SK-N-SH (cell line): Measurements from ENCODE around the gene RBX1. TPM values are rescaled to one million over a fixed set of nuclear protein-coding genes. Genes with fewer than 3 reads are reported as not detected.

ENCODE experiments used
- CTCF ChIA-PET: fragments of 300-600, 350-600 bp; formaldehyde crosslinking; extraction: SDS; loops from one replicate; lab custom pipeline; 2021; lab: Yijun Ruan, JAX
- POLR2A ChIA-PET: fragments of 350-600 bp; sonication (Branson Sonifier 250); formaldehyde crosslinking; extraction: SDS; loops from one replicate; lab custom pipeline; 2020; ENCODE audit warnings: antibody characterized with exemption, inconsistent platforms; lab: Yijun Ruan, JAX
- DNase-seq: peaks from one replicate; pipeline ENCODE4 v3.0.0; 2012
- H2AFZ ChIP-seq: fragments of 200-600 bp; sonication (generic); 2 replicates; pipeline ENCODE4 v1.8.1; 2016; ENCODE audit warnings: antibody characterized with exemption, mild to moderate bottlenecking, low read depth
- H3F3A ChIP-seq: fragments of 200-600 bp; sonication (generic); replicated peaks from 2 replicates; pipeline ENCODE3; 2016; ENCODE audit warnings: antibody characterized with exemption, mild to moderate bottlenecking; ENCODE audit not compliant: insufficient read depth
- H3K27ac ChIP-seq, 2 experiments: fragments of 200-500 bp in 1 of 2; fragments of 200-600 bp in 1 of 2; sonication (Bioruptor generic) in 1 of 2; sonication (generic), shearing (Covaris generic) in 1 of 2; 2 replicates each; pipeline versions ENCODE4 v1.5.1 to v1.6.1; 2014 to 2016; ENCODE audit warnings: low read depth in 2 of 2, inconsistent platforms in 1 of 2, low read length in 1 of 2, mild to moderate bottlenecking in 1 of 2, mixed read lengths in 1 of 2
- H3K27me3 ChIP-seq: fragments of 200-600 bp; sonication (generic), shearing (Covaris generic); 2 replicates; pipeline ENCODE4 v1.6.1; 2016; ENCODE audit warnings: mixed run types; ENCODE audit not compliant: insufficient read depth
- H3K36me3 ChIP-seq, 2 experiments: fragments of 200-500 bp in 1 of 2; fragments of 200-600 bp in 1 of 2; sonication (Bioruptor generic) in 1 of 2; sonication (generic) in 1 of 2; replicated peaks in 1 of 2; 2 replicates each; pipeline versions ENCODE3 to v1.5.1; 2014 to 2016; ENCODE audit warnings: low read length in 1 of 2, mild to moderate bottlenecking in 1 of 2; ENCODE audit not compliant: insufficient read depth in 2 of 2, control insufficient read depth in 1 of 2
- H3K4me1 ChIP-seq, 2 experiments: fragments of 200-500 bp in 1 of 2; fragments of 200-600 bp in 1 of 2; sonication (Bioruptor generic) in 1 of 2; sonication (generic), shearing (Covaris generic) in 1 of 2; 2 replicates each; pipeline versions ENCODE4 v1.5.1 to v1.6.1; 2014 to 2016; ENCODE audit warnings: low read depth in 1 of 2, low read length in 1 of 2, mixed run types in 1 of 2; ENCODE audit not compliant: insufficient read depth in 2 of 2, control insufficient read depth in 1 of 2
- H3K4me2 ChIP-seq: fragments of 200-600 bp; sonication (generic), shearing (Covaris generic); 2 replicates; pipeline ENCODE4 v1.6.1; 2017; ENCODE audit warnings: mixed run types
- H3K4me3 ChIP-seq, 2 experiments: fragments of 200-500 bp in 1 of 2; fragments of 200-600 bp in 1 of 2; sonication (Bioruptor generic) in 1 of 2; sonication (generic), shearing (Covaris generic) in 1 of 2; 2 replicates each; pipeline versions ENCODE4 v1.5.1 to v1.8.1; 2014 to 2016; ENCODE audit warnings: low read depth in 2 of 2, inconsistent platforms in 1 of 2, low read length in 1 of 2, mild to moderate bottlenecking in 1 of 2, mixed read lengths in 1 of 2, moderate library complexity in 1 of 2
- H3K79me2 ChIP-seq: fragments of 200-600 bp; sonication (generic); 2 replicates; pipeline ENCODE4 v1.8.1; 2017; ENCODE audit warnings: mild to moderate bottlenecking; ENCODE audit not compliant: insufficient read depth
- H3K9ac ChIP-seq: fragments of 200-600 bp; sonication (generic); 2 replicates; pipeline ENCODE4 v1.6.1; 2017; ENCODE audit warnings: mixed run types
- H3K9me2 ChIP-seq: fragments of 200-600 bp; sonication (generic); 2 replicates; pipeline ENCODE4 v1.6.1; 2017; ENCODE audit warnings: mixed run types
- H3K9me3 ChIP-seq: fragments of 200-600 bp; sonication (generic); 2 replicates; pipeline ENCODE4 v1.6.1; 2017; ENCODE audit warnings: mixed run types, mild to moderate bottlenecking, moderate library complexity
- H4K20me1 ChIP-seq: fragments of 200-600 bp; sonication (generic); 2 replicates; pipeline ENCODE4 v1.6.1; 2017; ENCODE audit warnings: mild to moderate bottlenecking, mixed run types; ENCODE audit not compliant: insufficient read depth
- CTCF ChIP-seq: fragments of 200-600 bp; sonication (generic); IDR thresholded peaks from 2 replicates; pipeline ENCODE4 v1.6.1; 2017; ENCODE audit warnings: antibody characterized with exemption, mild to moderate bottlenecking, moderate library complexity
- ELF1 ChIP-seq: IDR thresholded peaks from 2 replicates; pipeline ENCODE4 v1.4.0; 2012
- FOSL2 ChIP-seq: IDR thresholded peaks from 2 replicates; pipeline ENCODE4 v1.4.0; 2012; ENCODE audit warnings: low read depth, mild to moderate bottlenecking, moderate library complexity, borderline replicate concordance
- GATA2 ChIP-seq: sonication (generic); formaldehyde crosslinking; IDR thresholded peaks from 2 replicates; pipeline ENCODE4 v1.5.0; 2020; ENCODE audit warnings: mild to moderate bottlenecking, missing genetic modification reagents
- IRF3 ChIP-seq: fragments of 150-350 bp; IDR thresholded peaks from 2 replicates; pipeline ENCODE4 v1.6.1; 2016; ENCODE audit warnings: mild to moderate bottlenecking, low read depth, low read length
- JUND ChIP-seq: IDR thresholded peaks from 2 replicates; pipeline ENCODE4 v1.4.0; 2012
- MAX ChIP-seq: IDR thresholded peaks from 2 replicates; pipeline ENCODE4 v1.4.0; 2012; ENCODE audit warnings: low read depth
- MXI1 ChIP-seq: IDR thresholded peaks from 2 replicates; pipeline ENCODE4 v1.6.1; 2012; ENCODE audit warnings: mild to moderate bottlenecking, low read depth, low read length, improper control_type of control experiment
- NRF1 ChIP-seq: IDR thresholded peaks from 2 replicates; pipeline ENCODE4 v1.6.1; 2012; ENCODE audit warnings: low read depth, mild to moderate bottlenecking, low read length
- PBX3 ChIP-seq: IDR thresholded peaks from 2 replicates; pipeline ENCODE4; 2012
- REST ChIP-seq: IDR thresholded peaks from 2 replicates; pipeline ENCODE4 v1.6.1; 2012; ENCODE audit warnings: mild to moderate bottlenecking, low read depth, low read length, moderate library complexity
- TEAD4 ChIP-seq: IDR thresholded peaks from 2 replicates; pipeline ENCODE4 v1.4.0; 2012; ENCODE audit warnings: mild to moderate bottlenecking, borderline replicate concordance; ENCODE audit not compliant: insufficient read depth
- USF2 ChIP-seq: fragments of 150-350 bp; IDR thresholded peaks from 2 replicates; pipeline ENCODE4 v1.6.1; 2017; ENCODE audit warnings: antibody characterized with exemption, low read length, low read depth, borderline replicate concordance
- WGBS: methylation state at CpG from one replicate; pipeline ENCODE4 v1.1.6; 2017; ENCODE audit warnings: low lambda C conversion rate; 5-methylcytosine and 5-hydroxymethylcytosine counted together
- polyA plus RNA-seq, 3 experiments: library from polyadenylated mRNA; depleted of rRNA; stranded (reverse); fragments of >200 nt; gene quantifications; 2 replicates each; pipeline ENCODE4 v1.2.3, GENCODE V29; 2012

Gene RBX1
- polyA plus RNA-seq, 1 of the 3 experiments (the other 2 are of a cell fraction), result 51.2 TPM

GRCh38 chr22:40955571-40955970 lies 4.4 kb downstream of the RBX1 start (continued):
- TF ChIP-seq ELF1 (no peak), IRF3 (no peak), FOSL2 (no peak)

- 87% methylated on average over 7 of the region's 7 CpGs for WGBS
- Histone ChIP-seq H3K27me3 (no peaks in the 10 kb centered on the region), H3K4me2 (no peak overlapping the region), H3K27ac (no peak overlapping the region), H3K36me3 (peaks cover 0 to 5% of the 10 kb centered on the region in 2 experiments), H3K79me2 (peaks cover 78% of the 10 kb centered on the region), H3K9me2 (no peaks in the 10 kb centered on the region), H3K9me3 (no peaks in the 10 kb centered on the region), H4K20me1 (no peaks in the 10 kb centered on the region), H3F3A (no peaks in the 10 kb centered on the region), H2AFZ (no peak overlapping the region), H3K9ac (no peak overlapping the region), H3K4me1 (no peaks in the 10 kb centered on the region), H3K4me3 (no peak overlapping the region)
- TF ChIP-seq MAX, result no peak
- no peak for TF ChIP-seq GATA2 (CRISPR knock-in tag)
- TF ChIP-seq TEAD4, result no peak
- no peak for TF ChIP-seq CTCF
- TF ChIP-seq USF2, result no peak
- no peak for TF ChIP-seq PBX3
- TF ChIP-seq REST, result no peak
- TF ChIP-seq FOSL2, result no peak
- TF ChIP-seq ELF1, result no peak
- no peak for TF ChIP-seq JUND
- TF ChIP-seq IRF3, result no peak
- TF ChIP-seq NRF1, result no peak
- no peak for TF ChIP-seq MXI1
- DNase-seq, result no peak
- ChIA-PET CTCF (no interaction called here), POLR2A (no interaction called here)
These were observed 6.4 kb downstream of the RBX1 start for GRCh38 chr22:40957601-40958000.
